PC-3 (cell line): ENCODE data around the gene ATF6B. TPM values are rescaled to one million over a fixed set of nuclear protein-coding genes. Genes with fewer than 3 reads are reported as not detected.

Experiments used
- ATAC-seq: fragments of 200-7000 bp; cut with Tn5 transposase; 2 replicates; pipeline ENCODE4 v1.9.1; 2020; ENCODE audit warnings: mild to moderate bottlenecking, moderate library complexity
- BruUV-seq: library from RNA; stranded (reverse); fragments of 400-500 nt; replicated peaks from 2 replicates; lab custom pipeline; 2021; lab: Mats Ljungman, UMichigan
- CTCF ChIA-PET: fragments of 300-600 bp; sonication (Branson Sonifier 250); formaldehyde crosslinking; loops from one replicate; lab custom pipeline; 2022; ENCODE audit warnings: antibody characterized with exemption; lab: Charles Lee
- POLR2A ChIA-PET: fragments of 300-600 bp; sonication (Branson Sonifier 250); formaldehyde crosslinking; loops from one replicate; lab custom pipeline; 2022; ENCODE audit warnings: antibody characterized with exemption; ENCODE audit not compliant: unreplicated experiment; lab: Charles Lee
- DNase-seq: peaks from one replicate; pipeline ENCODE4 v3.0.0-alpha.2; 2015
- H2AFZ ChIP-seq: fragments of 300-600 bp; sonication (generic); 2 replicates; pipeline ENCODE4 v1.6.0; 2016; ENCODE audit warnings: antibody characterized with exemption, low read length
- H3F3A ChIP-seq: fragments of 300-600 bp; sonication (generic); one replicate; pipeline ENCODE4 v1.6.0; 2017; ENCODE audit warnings: antibody characterized with exemption, low read length, control low read depth, mild to moderate bottlenecking; ENCODE audit not compliant: unreplicated experiment
- H3K27ac ChIP-seq: fragments of 300-600 bp; sonication (generic); 2 replicates; pipeline ENCODE4 v1.5.1; 2016; ENCODE audit warnings: mild to moderate bottlenecking, low read length
- H3K27me3 ChIP-seq: fragments of 300-600 bp; sonication (generic); 2 replicates; pipeline ENCODE4 v1.6.1; 2016; ENCODE audit warnings: low read length, mixed read lengths
- H3K36me3 ChIP-seq: fragments of 300-600 bp; sonication (generic); 2 replicates; pipeline ENCODE4 v1.6.1; 2016; ENCODE audit warnings: low read depth, mixed run types, low read length, mixed read lengths
- H3K4me1 ChIP-seq: fragments of 300-600 bp; sonication (generic); 2 replicates; pipeline ENCODE4 v1.5.1; 2016; ENCODE audit warnings: low read length; ENCODE audit not compliant: insufficient read depth
- H3K4me2 ChIP-seq: fragments of 300-600 bp; sonication (generic); 2 replicates; pipeline ENCODE4 v1.6.0; 2016; ENCODE audit warnings: low read length
- H3K4me3 ChIP-seq: fragments of 300-600 bp; sonication (generic); 2 replicates; pipeline ENCODE4 v1.5.1; 2016; ENCODE audit warnings: mild to moderate bottlenecking, low read length, mixed read lengths
- H3K79me2 ChIP-seq: fragments of 300-600 bp; sonication (generic); 2 replicates; pipeline ENCODE4 v1.6.1; 2017; ENCODE audit warnings: low read length, mixed read lengths
- H3K9ac ChIP-seq: fragments of 300-600 bp; sonication (generic); 2 replicates; pipeline ENCODE4 v1.6.0; 2016; ENCODE audit warnings: mild to moderate bottlenecking, low read length
- H3K9me2 ChIP-seq: fragments of 300-600 bp; sonication (generic); replicated peaks from 2 replicates; pipeline ENCODE4 v1.6.1; 2016; ENCODE audit warnings: mixed run types, low read length, mixed read lengths
- H3K9me3 ChIP-seq: fragments of 300-600 bp; sonication (generic); 2 replicates; pipeline ENCODE4 v1.6.1; 2016; ENCODE audit warnings: low read length, mixed read lengths
- H4K20me1 ChIP-seq: fragments of 300-600 bp; sonication (generic); 2 replicates; pipeline ENCODE4 v1.6.1; 2016; ENCODE audit warnings: low read length, mixed read lengths
- EZH2 ChIP-seq: fragments of 300-600 bp; sonication (generic); IDR thresholded peaks from one replicate; pipeline ENCODE4 v1.6.1; 2017; ENCODE audit warnings: antibody characterized with exemption, mild to moderate bottlenecking, low read length; ENCODE audit not compliant: unreplicated experiment
- EZH2phosphoT487 ChIP-seq: fragments of 300-600 bp; sonication (generic); IDR thresholded peaks from 2 replicates; pipeline ENCODE4 v1.6.1; 2018; ENCODE audit warnings: mild to moderate bottlenecking, antibody characterized with exemption, low read length, borderline replicate concordance
- intact Hi-C: fragments of 100-400 bp; cut with micrococcal nuclease; formaldehyde crosslinking; loops from 2 replicates; pipeline ENCODE4 v1.9.0; 2023
- total RNA-seq: library from RNA; depleted of rRNA; stranded (reverse); fragments of >200 nt; gene quantifications from 2 replicates; pipeline ENCODE4 v1.2.3, GENCODE V29; 2014
- TF ChIP-seq, protein P1 (sequence below): fragments of 300-600 bp; sonication (generic); conservative IDR thresholded peaks from 2 replicates; pipeline ENCODE4 v1.5.1; 2017; ENCODE audit warnings: antibody characterized with exemption, low read depth, mild to moderate bottlenecking, low read length

Gene ATF6B
- total RNA-seq, 1 experiment from 2014 or later = 33.4 TPM

DNA sequence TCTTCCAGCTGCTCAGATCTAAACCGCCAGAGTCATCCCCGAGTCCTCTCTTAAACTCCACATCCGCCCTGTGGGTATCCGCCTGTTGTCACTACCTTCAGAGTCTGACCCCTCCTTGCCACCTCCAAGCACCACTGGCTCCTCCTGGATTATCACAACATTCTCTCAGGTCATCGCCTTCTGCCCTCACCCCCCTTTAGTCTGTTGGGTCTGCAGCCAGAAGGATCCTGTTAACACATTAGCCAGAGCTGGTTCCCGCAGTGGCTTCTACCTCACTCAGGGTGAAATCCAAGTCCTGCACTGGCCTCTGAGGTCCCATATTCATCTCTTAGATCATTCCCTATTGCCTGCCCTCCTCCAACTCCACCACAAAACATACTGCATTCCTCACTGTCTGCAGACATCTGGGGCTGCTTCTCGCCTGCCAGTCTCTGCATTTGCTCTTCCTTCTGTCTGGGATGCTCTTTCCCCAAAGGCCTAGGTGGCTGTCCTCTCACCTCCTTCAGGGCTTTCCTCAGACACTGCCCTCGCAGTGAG, 53.0 kb downstream of the ATF6B start:
- no peak for ATAC-seq
- Histone ChIP-seq H3K4me2 (no peak overlapping the region), H3F3A (no peaks in the 10 kb centered on the region), H3K9ac (no peak overlapping the region), H3K36me3 (no peaks in the 10 kb centered on the region), H3K9me3 (no peaks in the 10 kb centered on the region), H3K27me3 (no peaks in the 10 kb centered on the region), H3K27ac (no peak overlapping the region), H2AFZ (no peak overlapping the region), H3K4me1 (peaks cover 8% of the 10 kb centered on the region), H4K20me1 (no peaks in the 10 kb centered on the region), H3K9me2 (no peaks in the 10 kb centered on the region), H3K79me2 (no peaks in the 10 kb centered on the region), H3K4me3 (no peak overlapping the region)
- TF ChIP-seq, protein P1, sequence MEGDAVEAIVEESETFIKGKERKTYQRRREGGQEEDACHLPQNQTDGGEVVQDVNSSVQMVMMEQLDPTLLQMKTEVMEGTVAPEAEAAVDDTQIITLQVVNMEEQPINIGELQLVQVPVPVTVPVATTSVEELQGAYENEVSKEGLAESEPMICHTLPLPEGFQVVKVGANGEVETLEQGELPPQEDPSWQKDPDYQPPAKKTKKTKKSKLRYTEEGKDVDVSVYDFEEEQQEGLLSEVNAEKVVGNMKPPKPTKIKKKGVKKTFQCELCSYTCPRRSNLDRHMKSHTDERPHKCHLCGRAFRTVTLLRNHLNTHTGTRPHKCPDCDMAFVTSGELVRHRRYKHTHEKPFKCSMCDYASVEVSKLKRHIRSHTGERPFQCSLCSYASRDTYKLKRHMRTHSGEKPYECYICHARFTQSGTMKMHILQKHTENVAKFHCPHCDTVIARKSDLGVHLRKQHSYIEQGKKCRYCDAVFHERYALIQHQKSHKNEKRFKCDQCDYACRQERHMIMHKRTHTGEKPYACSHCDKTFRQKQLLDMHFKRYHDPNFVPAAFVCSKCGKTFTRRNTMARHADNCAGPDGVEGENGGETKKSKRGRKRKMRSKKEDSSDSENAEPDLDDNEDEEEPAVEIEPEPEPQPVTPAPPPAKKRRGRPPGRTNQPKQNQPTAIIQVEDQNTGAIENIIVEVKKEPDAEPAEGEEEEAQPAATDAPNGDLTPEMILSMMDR = no peak
- TF ChIP-seq EZH2phosphoT487 (no peak), EZH2 (no peak)
- DNase-seq = no peak
- intact Hi-C loops = no loop called here
- CTCF ChIA-PET = no interaction called here
- POLR2A ChIA-PET = interaction anchor here (0.6 kb wide), 1 partner anchor 12 kb away, joined by 3 read pairs; no protein-coding TSS in a partner anchor
- BruUV-seq = no TSS peak

DNA sequence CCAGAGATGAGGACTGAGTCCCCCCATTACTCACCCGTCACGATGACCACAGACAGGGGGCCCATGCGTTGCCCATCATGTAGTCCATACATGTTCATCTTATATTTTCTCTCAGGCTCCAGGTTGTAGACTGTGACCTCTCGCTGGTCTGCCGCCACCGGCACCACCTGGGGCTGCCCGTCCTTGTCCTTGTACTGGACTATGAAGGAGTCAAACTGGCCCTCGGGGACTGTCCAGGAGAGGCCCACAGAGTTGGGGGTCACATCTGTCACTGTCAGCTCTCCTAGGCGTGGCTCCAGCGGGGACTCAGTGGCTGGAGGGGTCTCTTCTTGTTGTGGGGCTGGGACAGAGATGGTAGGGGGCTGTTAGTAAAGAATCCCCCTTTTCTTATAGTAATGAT, 54.4 kb downstream of the ATF6B start:
- ChIA-PET POLR2A (no interaction called here), CTCF (no interaction called here)
- intact Hi-C loops = no loop called here
- Histone ChIP-seq H3K9me2 (no peaks in the 10 kb centered on the region), H4K20me1 (no peaks in the 10 kb centered on the region), H3F3A (no peaks in the 10 kb centered on the region), H3K27me3 (no peaks in the 10 kb centered on the region), H3K4me2 (no peak overlapping the region), H3K4me1 (no peaks in the 10 kb centered on the region), H3K27ac (no peak overlapping the region), H3K4me3 (no peak overlapping the region), H2AFZ (no peak overlapping the region), H3K9me3 (no peaks in the 10 kb centered on the region), H3K36me3 (no peaks in the 10 kb centered on the region), H3K79me2 (no peaks in the 10 kb centered on the region), H3K9ac (no peak overlapping the region)
- no TSS peak for BruUV-seq
- no peak for ATAC-seq
- DNase-seq = no peak
- TF ChIP-seq, protein P1 = no peak
- TF ChIP-seq EZH2phosphoT487 (no peak), EZH2 (no peak)

DNA sequence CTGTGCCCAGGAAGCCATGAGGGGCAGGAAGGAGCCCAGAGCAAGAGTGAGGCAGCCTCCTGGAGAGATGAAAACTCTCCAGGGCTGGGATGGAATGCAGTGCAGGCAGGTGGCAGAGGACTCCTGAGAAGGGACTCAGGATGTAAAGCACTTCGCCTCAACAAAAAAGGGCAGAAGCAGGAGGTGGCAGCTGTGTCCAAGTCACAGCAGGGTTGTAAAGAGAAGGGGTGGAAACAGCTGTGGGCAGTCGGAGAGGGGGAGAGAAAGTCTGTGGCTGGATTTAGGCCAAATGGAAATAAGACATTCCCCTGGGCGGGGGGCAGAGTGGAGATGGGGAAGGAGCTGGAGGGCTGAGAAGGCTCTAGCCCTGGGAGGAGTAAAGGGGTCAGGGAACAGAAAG, 54.9 kb downstream of the ATF6B start:
- Histone ChIP-seq H3K27ac (no peak overlapping the region), H3K9ac (no peak overlapping the region), H3K9me3 (no peaks in the 10 kb centered on the region), H3K4me3 (no peak overlapping the region), H4K20me1 (no peaks in the 10 kb centered on the region), H3K4me2 (no peak overlapping the region), H3K27me3 (no peaks in the 10 kb centered on the region), H2AFZ (no peak overlapping the region), H3K36me3 (no peaks in the 10 kb centered on the region), H3F3A (no peaks in the 10 kb centered on the region), H3K79me2 (no peaks in the 10 kb centered on the region), H3K9me2 (no peaks in the 10 kb centered on the region), H3K4me1 (no peaks in the 10 kb centered on the region)
- ATAC-seq = no peak
- CTCF ChIA-PET = no interaction called here
- POLR2A ChIA-PET = no interaction called here
- no peak for DNase-seq
- TF ChIP-seq, protein P1 = no peak
- TF ChIP-seq EZH2 (no peak), EZH2phosphoT487 (no peak)
- BruUV-seq = no TSS peak
- intact Hi-C loops = no loop called here
